ENCODE data around the gene SCMH1. TPM values are rescaled to one million over a fixed set of nuclear protein-coding genes. Genes with fewer than 3 reads are reported as not detected.
A peak's percentile ranks its signal among the peaks of the same experiment; 100 is the strongest.

Gene SCMH1
- total RNA-seq, 1 experiment from 2014 or later, result 16.5 TPM

DNA sequence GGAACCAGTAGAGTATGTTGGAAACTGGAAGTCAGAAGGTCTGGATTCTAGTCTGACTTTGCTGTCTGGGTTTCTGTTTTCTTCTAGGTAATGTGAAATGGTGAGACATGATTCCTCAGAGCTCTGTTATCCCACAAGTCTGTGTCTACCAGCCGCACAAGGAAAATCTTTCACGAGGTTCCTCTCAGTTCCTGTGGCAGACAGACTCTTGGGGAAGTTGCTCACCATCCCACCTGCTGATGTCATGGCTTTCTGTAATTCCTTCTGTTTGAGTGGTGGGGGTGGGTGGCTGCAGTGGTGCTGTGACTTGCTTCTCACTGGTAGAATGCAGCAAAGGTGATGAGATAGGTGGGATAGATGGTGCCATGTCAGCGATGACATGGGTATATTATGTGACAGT, 17.1 kb upstream of the SCMH1 start:
- Histone ChIP-seq H2BK120ac (ENCODE audit: low read depth, low read length, poor library complexity, severe bottlenecking) (no peak overlapping the region), H2BK12ac (ENCODE audit: insufficient read length, low read depth, low read length) (no peak overlapping the region), H4K20me1 (ENCODE audit: control insufficient read depth, insufficient read depth, insufficient read length) (no peaks in the 10 kb centered on the region), H3K4me1 (ENCODE audit: insufficient read depth, low read length) (no peaks in the 10 kb centered on the region), H2BK15ac (ENCODE audit: low read depth, low read length) (no peak overlapping the region), H3K27me3 (ENCODE audit: insufficient read depth, low read length) (no peaks in the 10 kb centered on the region), H3K79me1 (ENCODE audit: insufficient read depth, low read depth, low read length, poor library complexity, severe bottlenecking) (no peaks in the 10 kb centered on the region), H3K27ac (ENCODE audit: insufficient read length, low read depth, low read length) (no peak overlapping the region), H4K8ac (replicated peaks; ENCODE audit: insufficient read length, low read depth, low read length) (no peak overlapping the region), H3K9ac (ENCODE audit: extremely low read depth, insufficient read length, low read length) (no peak overlapping the region), H3K9me3 (ENCODE audit: control insufficient read depth, low read depth, low read length) (no peaks in the 10 kb centered on the region), H2BK5ac (ENCODE audit: insufficient read length, low read length) (no peak overlapping the region), H4K91ac (ENCODE audit: insufficient read length, low read depth, low read length) (no peak overlapping the region), H3K18ac (ENCODE audit: insufficient read length, low read depth, low read length) (no peak overlapping the region), H3K4ac (ENCODE audit: low read depth, low read length) (no peak overlapping the region), H3K4me2 (ENCODE audit: insufficient read depth, insufficient read length, low read length) (no peak overlapping the region), H2AK5ac (ENCODE audit: insufficient read length, low read length) (no peak overlapping the region), H3T11ph (ENCODE audit: low read length) (no peak overlapping the region), H4K5ac (ENCODE audit: insufficient read length, low read depth, low read length) (no peak overlapping the region), H2BK20ac (ENCODE audit: low read depth, low read length, poor library complexity, severe bottlenecking) (no peak overlapping the region), H2AFZ (ENCODE audit: low read length) (no peak overlapping the region), H3K79me2 (ENCODE audit: insufficient read depth, low read length) (no peaks in the 10 kb centered on the region), H3K23me2 (ENCODE audit: insufficient read length, low read depth, low read length, poor library complexity, severe bottlenecking) (no peaks in the 10 kb centered on the region), H3K14ac (ENCODE audit: insufficient read depth, low read length) (no peak overlapping the region), H3K56ac (ENCODE audit: insufficient read length, low read depth, low read length) (no peak overlapping the region), H3K23ac (ENCODE audit: insufficient read length, low read depth, low read length) (no peak overlapping the region)
- peak overlapping the region in 1 of 3 experiments; percentile 15; a peak in 1 of 7 replicates for H3K27ac Mint-ChIP-seq
- peaks cover 3 to 4% of the 10 kb centered on the region in 2 experiments; a peak in 3 of 5 replicates for H3K9me3 Mint-ChIP-seq
- WGBS (ENCODE audit: extremely low coverage, insufficient read length, low lambda C conversion rate), result no CpG with 5 or more reads among the region's 3 CpGs
- DNase-seq, result no peak
- H3K4me3 Mint-ChIP-seq, result no peak overlapping the region
- peaks cover 11% of the 10 kb centered on the region for H3K27me3 Mint-ChIP-seq (ENCODE audit: low read depth)
- H3K4me1 Mint-ChIP-seq, result peaks cover 6 to 8% of the 10 kb centered on the region in 2 experiments
- H3K36me3 Mint-ChIP-seq (ENCODE audit: insufficient read depth in 1 of 3, low read depth in 3 of 3), result no peaks in the 10 kb centered on the region
- TF ChIP-seq, protein P1, sequence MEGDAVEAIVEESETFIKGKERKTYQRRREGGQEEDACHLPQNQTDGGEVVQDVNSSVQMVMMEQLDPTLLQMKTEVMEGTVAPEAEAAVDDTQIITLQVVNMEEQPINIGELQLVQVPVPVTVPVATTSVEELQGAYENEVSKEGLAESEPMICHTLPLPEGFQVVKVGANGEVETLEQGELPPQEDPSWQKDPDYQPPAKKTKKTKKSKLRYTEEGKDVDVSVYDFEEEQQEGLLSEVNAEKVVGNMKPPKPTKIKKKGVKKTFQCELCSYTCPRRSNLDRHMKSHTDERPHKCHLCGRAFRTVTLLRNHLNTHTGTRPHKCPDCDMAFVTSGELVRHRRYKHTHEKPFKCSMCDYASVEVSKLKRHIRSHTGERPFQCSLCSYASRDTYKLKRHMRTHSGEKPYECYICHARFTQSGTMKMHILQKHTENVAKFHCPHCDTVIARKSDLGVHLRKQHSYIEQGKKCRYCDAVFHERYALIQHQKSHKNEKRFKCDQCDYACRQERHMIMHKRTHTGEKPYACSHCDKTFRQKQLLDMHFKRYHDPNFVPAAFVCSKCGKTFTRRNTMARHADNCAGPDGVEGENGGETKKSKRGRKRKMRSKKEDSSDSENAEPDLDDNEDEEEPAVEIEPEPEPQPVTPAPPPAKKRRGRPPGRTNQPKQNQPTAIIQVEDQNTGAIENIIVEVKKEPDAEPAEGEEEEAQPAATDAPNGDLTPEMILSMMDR (conservative IDR thresholded peaks at IDR 0.05), result no peak

Data from H9 (cell line).